Measurements from ENCODE around the gene NOTCH1.

The NOTCH1 gene

GRCh38 chr9:136553581-136553980, 7.7 kb upstream of the NOTCH1 start:
- no peak for DNase-seq
- Histone ChIP-seq H3K27ac (ENCODE audit: insufficient read depth, low read length, poor library complexity, severe bottlenecking) (no peak overlapping the region), H3K9me3 (ENCODE audit: control insufficient read depth, low read length) (no peaks in the 10 kb centered on the region), H3K36me3 (ENCODE audit: control insufficient read depth, insufficient read depth, low read length) (no peaks in the 10 kb centered on the region), H3K4me1 (ENCODE audit: control insufficient read depth, insufficient read depth, low read length, poor library complexity, severe bottlenecking) (peaks cover 11% of the 10 kb centered on the region), H3K27me3 (replicated peaks; ENCODE audit: control insufficient read depth, insufficient read depth, low read length, poor library complexity, severe bottlenecking) (no peaks in the 10 kb centered on the region), H3K4me3 (ENCODE audit: insufficient read depth, low read depth, low read length, poor library complexity, severe bottlenecking) (no peak overlapping the region)

DNA sequence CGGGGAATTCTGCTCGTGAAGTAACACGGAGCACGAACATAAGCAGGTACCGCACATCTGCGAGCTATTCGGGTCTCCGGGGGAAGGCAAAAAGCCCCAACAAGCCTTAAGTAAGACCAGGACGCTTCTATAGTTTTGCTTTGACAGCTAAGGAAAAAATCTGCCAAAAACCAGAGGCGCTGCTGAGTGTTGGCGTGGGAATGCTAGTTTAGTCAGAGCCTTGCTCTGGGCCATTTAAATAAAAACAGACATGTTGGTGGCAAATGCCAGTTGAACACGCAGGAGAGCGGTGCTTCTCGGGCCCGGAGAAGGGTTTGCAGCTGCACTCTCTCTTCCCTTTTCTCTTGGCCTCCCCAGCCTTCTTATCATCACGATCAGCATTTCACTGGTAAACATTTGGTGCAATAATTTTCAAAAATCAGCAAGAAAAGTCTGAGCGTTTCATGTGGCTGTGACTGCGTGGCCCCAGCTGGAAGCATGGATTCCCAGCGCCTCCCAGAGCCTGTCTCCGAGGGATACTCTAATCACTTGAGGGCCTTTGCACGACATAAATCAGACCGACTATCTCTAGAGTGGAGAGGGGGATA, 6.4 kb upstream of the NOTCH1 start:
- no peak for DNase-seq

DNA sequence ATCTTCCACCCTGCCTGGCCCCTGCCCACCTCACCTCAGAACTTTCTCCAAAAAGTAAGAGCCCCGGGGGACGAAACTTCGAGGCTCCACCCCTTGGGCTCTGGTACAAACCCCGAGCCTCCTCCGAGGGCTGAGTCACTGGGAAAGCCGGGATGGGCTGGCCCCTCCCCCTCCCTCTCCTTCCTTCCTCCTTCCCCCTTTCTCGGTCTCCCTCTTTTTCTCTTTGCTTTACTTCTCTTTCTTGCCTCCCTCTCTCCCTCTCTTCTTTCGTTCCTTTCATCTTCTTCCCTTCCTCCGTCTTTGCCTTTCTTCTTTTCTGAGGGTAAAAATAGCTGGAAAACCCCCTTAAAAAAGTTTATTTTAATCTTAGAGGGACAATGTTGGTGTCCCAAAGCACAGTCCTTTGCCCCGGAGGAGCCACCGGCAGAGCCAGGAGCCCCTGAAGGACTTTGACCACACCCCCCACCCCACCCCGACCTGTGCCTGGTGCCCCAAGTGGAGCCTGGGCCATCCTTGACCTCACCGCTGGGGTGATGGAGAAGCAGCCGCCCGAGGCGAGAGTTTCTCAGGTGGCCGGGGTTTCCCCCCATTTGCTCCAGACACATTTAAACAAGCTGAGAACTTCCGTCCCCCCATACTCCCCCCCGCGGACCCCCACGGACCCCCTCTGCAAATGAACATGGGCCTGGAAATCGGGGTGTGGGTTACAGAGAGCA, 5.7 kb upstream of the NOTCH1 start:
- Histone ChIP-seq H3K4me3 (ENCODE audit: insufficient read depth, low read depth, low read length, poor library complexity, severe bottlenecking) (no peak overlapping the region), H3K4me1 (ENCODE audit: control insufficient read depth, insufficient read depth, low read length, poor library complexity, severe bottlenecking) (peaks cover 18% of the 10 kb centered on the region)

More for the DNA sequence above, 6.4 kb upstream of the NOTCH1 start:
- Histone ChIP-seq H3K27ac (ENCODE audit: insufficient read depth, low read length, poor library complexity, severe bottlenecking) (no peak overlapping the region), H3K36me3 (ENCODE audit: control insufficient read depth, insufficient read depth, low read length) (no peaks in the 10 kb centered on the region), H3K9me3 (ENCODE audit: control insufficient read depth, low read length) (no peaks in the 10 kb centered on the region), H3K4me1 (ENCODE audit: control insufficient read depth, insufficient read depth, low read length, poor library complexity, severe bottlenecking) (peaks cover 11% of the 10 kb centered on the region), H3K27me3 (replicated peaks; ENCODE audit: control insufficient read depth, insufficient read depth, low read length, poor library complexity, severe bottlenecking) (no peaks in the 10 kb centered on the region), H3K4me3 (ENCODE audit: insufficient read depth, low read depth, low read length, poor library complexity, severe bottlenecking) (no peak overlapping the region)

GRCh38 chr9:136550439-136551289, 4.8 kb upstream of the NOTCH1 start:
- Histone ChIP-seq H3K4me3 (ENCODE audit: insufficient read depth, low read depth, low read length, poor library complexity, severe bottlenecking) (no peak overlapping the region), H3K4me1 (ENCODE audit: control insufficient read depth, insufficient read depth, low read length, poor library complexity, severe bottlenecking) (peaks cover 20% of the 10 kb centered on the region), H3K36me3 (ENCODE audit: control insufficient read depth, insufficient read depth, low read length) (no peaks in the 10 kb centered on the region), H3K9me3 (ENCODE audit: control insufficient read depth, low read length) (no peaks in the 10 kb centered on the region), H3K27me3 (replicated peaks; ENCODE audit: control insufficient read depth, insufficient read depth, low read length, poor library complexity, severe bottlenecking) (no peaks in the 10 kb centered on the region), H3K27ac (ENCODE audit: insufficient read depth, low read length, poor library complexity, severe bottlenecking) (no peak overlapping the region)
- no peak for DNase-seq

More for the DNA sequence above, 5.7 kb upstream of the NOTCH1 start:
- Histone ChIP-seq H3K36me3 (ENCODE audit: control insufficient read depth, insufficient read depth, low read length) (no peaks in the 10 kb centered on the region), H3K27ac (ENCODE audit: insufficient read depth, low read length, poor library complexity, severe bottlenecking) (no peak overlapping the region), H3K9me3 (ENCODE audit: control insufficient read depth, low read length) (no peaks in the 10 kb centered on the region), H3K27me3 (replicated peaks; ENCODE audit: control insufficient read depth, insufficient read depth, low read length, poor library complexity, severe bottlenecking) (no peaks in the 10 kb centered on the region)
- DNase-seq: no peak

GRCh38 chr9:136549010-136549980, 3.4 kb upstream of the NOTCH1 start:
- Histone ChIP-seq H3K4me3 (ENCODE audit: insufficient read depth, low read depth, low read length, poor library complexity, severe bottlenecking) (no peak overlapping the region), H3K4me1 (ENCODE audit: control insufficient read depth, insufficient read depth, low read length, poor library complexity, severe bottlenecking) (peaks cover 28% of the 10 kb centered on the region), H3K27ac (ENCODE audit: insufficient read depth, low read length, poor library complexity, severe bottlenecking) (no peak overlapping the region), H3K36me3 (ENCODE audit: control insufficient read depth, insufficient read depth, low read length) (no peaks in the 10 kb centered on the region), H3K9me3 (ENCODE audit: control insufficient read depth, low read length) (no peaks in the 10 kb centered on the region), H3K27me3 (replicated peaks; ENCODE audit: control insufficient read depth, insufficient read depth, low read length, poor library complexity, severe bottlenecking) (no peaks in the 10 kb centered on the region)
- no peak for DNase-seq

- DNase-seq: no peak
- H3K27me3 ChIP-seq (replicated peaks; ENCODE audit: control insufficient read depth, insufficient read depth, low read length, poor library complexity, severe bottlenecking): no peaks in the 10 kb centered on the region
- no peak overlapping the region for H3K27ac ChIP-seq (ENCODE audit: insufficient read depth, low read length, poor library complexity, severe bottlenecking)
- H3K4me1 ChIP-seq (ENCODE audit: control insufficient read depth, insufficient read depth, low read length, poor library complexity, severe bottlenecking): peaks cover 36% of the 10 kb centered on the region
- no peak overlapping the region for H3K4me3 ChIP-seq (ENCODE audit: insufficient read depth, low read depth, low read length, poor library complexity, severe bottlenecking)
- H3K9me3 ChIP-seq (ENCODE audit: control insufficient read depth, low read length): no peaks in the 10 kb centered on the region
- H3K36me3 ChIP-seq (ENCODE audit: control insufficient read depth, insufficient read depth, low read length): no peaks in the 10 kb centered on the region
These were observed 1.8 kb upstream of the NOTCH1 start for GRCh38 chr9:136547508-136548215.

DNA sequence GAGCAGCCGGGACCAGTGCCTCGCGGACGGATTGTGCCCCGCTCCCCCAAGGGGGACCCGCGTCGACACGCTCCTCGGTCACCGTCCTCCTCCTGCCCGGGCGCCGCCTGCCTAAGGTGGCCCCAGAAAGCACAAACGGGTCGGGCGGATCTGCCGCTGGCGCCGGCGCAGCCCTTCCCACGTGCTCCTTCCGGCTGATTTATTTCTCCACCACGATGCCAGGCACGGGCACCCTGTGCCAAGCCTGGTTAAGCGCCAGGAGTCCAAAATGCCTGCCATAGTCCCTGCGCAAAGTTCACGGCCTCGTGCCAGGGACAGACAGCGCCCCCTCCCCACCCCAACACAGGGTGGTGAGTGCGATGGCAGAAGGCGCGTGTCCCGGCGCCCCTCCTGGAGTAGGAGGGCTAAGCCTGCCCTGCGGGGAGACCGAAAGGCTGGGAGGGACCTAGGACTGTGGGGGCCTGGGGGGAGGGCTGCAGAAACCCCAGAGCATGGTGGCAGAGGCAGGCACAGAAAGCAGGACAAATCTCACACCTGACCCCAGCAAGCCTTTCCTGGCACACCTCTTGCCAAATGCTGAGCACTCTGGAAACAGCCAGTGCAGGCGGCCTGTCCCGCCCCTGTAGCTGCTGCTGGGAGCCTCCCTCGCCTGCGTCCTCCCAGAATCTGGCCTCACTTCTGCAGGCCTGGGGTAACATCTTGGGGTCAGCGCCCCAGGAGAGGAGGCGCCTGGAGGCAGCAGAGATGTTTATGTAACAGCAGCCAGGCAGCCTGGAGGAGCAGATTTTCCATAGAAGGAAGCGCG, 1.1 kb upstream of the NOTCH1 start:
- Histone ChIP-seq H3K9me3 (ENCODE audit: control insufficient read depth, low read length) (no peaks in the 10 kb centered on the region), H3K4me3 (ENCODE audit: insufficient read depth, low read depth, low read length, poor library complexity, severe bottlenecking) (peak overlapping the region; percentile 62), H3K27me3 (replicated peaks; ENCODE audit: control insufficient read depth, insufficient read depth, low read length, poor library complexity, severe bottlenecking) (no peaks in the 10 kb centered on the region), H3K27ac (ENCODE audit: insufficient read depth, low read length, poor library complexity, severe bottlenecking) (peak overlapping the region; percentile 42), H3K36me3 (ENCODE audit: control insufficient read depth, insufficient read depth, low read length) (no peaks in the 10 kb centered on the region), H3K4me1 (ENCODE audit: control insufficient read depth, insufficient read depth, low read length, poor library complexity, severe bottlenecking) (peaks cover 36% of the 10 kb centered on the region)
- DNase-seq: peak in 1 of 3 donors; percentile 19

DNA sequence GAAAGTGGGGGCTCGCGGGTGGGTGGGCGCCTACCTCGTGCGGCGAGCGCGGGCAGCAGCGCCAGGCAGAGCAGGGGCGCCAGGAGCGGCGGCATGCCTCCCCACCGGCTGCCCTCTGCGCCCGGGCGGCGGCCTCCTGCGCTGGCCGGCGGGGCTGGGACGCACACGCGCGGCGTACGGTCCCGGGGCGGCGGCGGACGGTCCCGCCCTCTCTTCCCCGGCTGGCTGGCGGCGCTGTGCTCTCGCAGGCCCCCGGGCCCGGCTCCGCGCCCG, 220 bp downstream of the NOTCH1 start:
- peaks cover 29% of the 10 kb centered on the region for H3K4me1 ChIP-seq (ENCODE audit: control insufficient read depth, insufficient read depth, low read length, poor library complexity, severe bottlenecking)
- no peaks in the 10 kb centered on the region for H3K27me3 ChIP-seq (replicated peaks; ENCODE audit: control insufficient read depth, insufficient read depth, low read length, poor library complexity, severe bottlenecking)
- peak overlapping the region; percentile 76 for H3K27ac ChIP-seq (ENCODE audit: insufficient read depth, low read length, poor library complexity, severe bottlenecking)
- H3K9me3 ChIP-seq (ENCODE audit: control insufficient read depth, low read length): no peaks in the 10 kb centered on the region
- DNase-seq: no peak
- H3K4me3 ChIP-seq (ENCODE audit: insufficient read depth, low read depth, low read length, poor library complexity, severe bottlenecking): peak overlapping the region; percentile 88
- no peaks in the 10 kb centered on the region for H3K36me3 ChIP-seq (ENCODE audit: control insufficient read depth, insufficient read depth, low read length)
